GM23338 (cell line): ENCODE data around the gene MYO3B. TPM values are rescaled to one million over a fixed set of nuclear protein-coding genes. Genes with fewer than 3 reads are reported as not detected.
A peak's percentile ranks its signal among the peaks of the same experiment; 100 is the strongest.

ENCODE experiments used
- ATAC-seq: fragments of 200-7000 bp; cut with Tn5 transposase; 3 replicates; pipeline ENCODE4 v1.9.1; 2020
- DNase-seq: peaks from one replicate; pipeline ENCODE4 v3.0.0-alpha.2; 2015; ENCODE audit warnings: low spot score
- H2AFZ ChIP-seq: fragments of 200-600 bp; sonication (generic); 2 replicates; pipeline ENCODE4 v1.8.0; 2016; ENCODE audit warnings: antibody characterized with exemption, mild to moderate bottlenecking, moderate library complexity
- H3F3A ChIP-seq: fragments of 200-600 bp; sonication (generic); replicated peaks from 2 replicates; pipeline ENCODE4 v1.8.0; 2017; ENCODE audit warnings: antibody characterized with exemption, mixed run types, low read depth
- H3K27ac ChIP-seq: fragments of 200-600 bp; sonication (generic); 2 replicates; pipeline ENCODE4 v1.6.1; 2016; ENCODE audit warnings: low read depth
- H3K27me3 ChIP-seq: fragments of 200-600 bp; sonication (generic); 2 replicates; pipeline ENCODE4 v1.8.0; 2016; ENCODE audit warnings: mild to moderate bottlenecking, mixed run types, moderate library complexity; ENCODE audit not compliant: insufficient read depth
- H3K36me3 ChIP-seq: fragments of 200-600 bp; sonication (generic); 2 replicates; pipeline ENCODE4 v1.8.0; 2016; ENCODE audit warnings: mild to moderate bottlenecking; ENCODE audit not compliant: insufficient read depth
- H3K4me1 ChIP-seq: fragments of 200-600 bp; sonication (generic); 2 replicates; pipeline ENCODE4 v1.8.0; 2016; ENCODE audit warnings: mild to moderate bottlenecking, moderate library complexity; ENCODE audit not compliant: insufficient read depth
- H3K4me2 ChIP-seq: fragments of 200-600 bp; sonication (generic); 2 replicates; pipeline ENCODE4 v1.7.1; 2017; ENCODE audit warnings: mixed run types
- H3K4me3 ChIP-seq: fragments of 200-600 bp; sonication (generic); 2 replicates; pipeline ENCODE4 v1.6.1; 2016; ENCODE audit warnings: mixed run types
- H3K79me2 ChIP-seq: fragments of 200-600 bp; sonication (generic); replicated peaks from 2 replicates; pipeline ENCODE4 v1.8.0; 2017; ENCODE audit warnings: mild to moderate bottlenecking; ENCODE audit not compliant: insufficient read depth
- H3K9me2 ChIP-seq: fragments of 200-600 bp; sonication (generic); 2 replicates; pipeline ENCODE4 v1.8.0; 2017; ENCODE audit not compliant: insufficient read depth
- H4K20me1 ChIP-seq: fragments of 200-600 bp; sonication (generic); replicated peaks from 2 replicates; pipeline ENCODE4 v1.8.0; 2017; ENCODE audit warnings: mild to moderate bottlenecking; ENCODE audit not compliant: insufficient read depth
- H3K27ac Mint-ChIP-seq: 2 replicates; pipeline ENCODE4 v1.8.0; 2020; ENCODE audit warnings: inconsistent platforms, mild to moderate bottlenecking, moderate library complexity, mixed read lengths
- H3K27me3 Mint-ChIP-seq: 3 replicates; pipeline ENCODE4 v1.8.0; 2022; ENCODE audit warnings: low read depth, mild to moderate bottlenecking, moderate library complexity, mixed read lengths, inconsistent platforms; ENCODE audit not compliant: insufficient read depth, poor library complexity
- H3K36me3 Mint-ChIP-seq: 3 replicates; pipeline ENCODE4 v1.8.0; 2021; ENCODE audit warnings: low read depth, mild to moderate bottlenecking, inconsistent platforms, moderate library complexity, mixed read lengths
- H3K4me1 Mint-ChIP-seq: 3 replicates; pipeline ENCODE4 v1.8.0; 2020; ENCODE audit warnings: mild to moderate bottlenecking, inconsistent platforms, mixed read lengths
- H3K4me3 Mint-ChIP-seq: 3 replicates; pipeline ENCODE4 v1.8.0; 2021; ENCODE audit warnings: moderate library complexity, mild to moderate bottlenecking, inconsistent platforms, mixed read lengths
- H3K9me3 Mint-ChIP-seq: 3 replicates; pipeline ENCODE4 v1.8.0; 2020; ENCODE audit warnings: moderate library complexity, mild to moderate bottlenecking, inconsistent platforms, mixed read lengths
- CTCF ChIP-seq, 2 experiments: fragments of 200-600 bp in 1 of 2; sonication (generic) in 1 of 2; conservative IDR thresholded peaks; 2 replicates each; pipeline versions ENCODE4 v1.5.1 to v1.6.1; 2016 to 2017; ENCODE audit warnings: antibody characterized with exemption in 2 of 2, low read depth in 2 of 2, mild to moderate bottlenecking in 2 of 2, moderate library complexity in 1 of 2
- EZH2 ChIP-seq: fragments of 200-600 bp; sonication (generic); IDR thresholded peaks from one replicate; pipeline ENCODE4 v1.8.0; 2017; ENCODE audit warnings: antibody characterized with exemption, mild to moderate bottlenecking, low read depth; ENCODE audit not compliant: unreplicated experiment
- JUNB ChIP-seq: IDR thresholded peaks from one replicate; pipeline ENCODE4 v1.6.1; 2016; ENCODE audit warnings: antibody characterized with exemption; ENCODE audit not compliant: unreplicated experiment
- NANOG ChIP-seq: IDR thresholded peaks from 2 replicates; pipeline ENCODE4 v1.6.1; 2016; ENCODE audit warnings: antibody characterized with exemption, borderline replicate concordance
- ZNF114 ChIP-seq: fragments of 250-450 bp; sonication (Bioruptor Pico); IDR thresholded peaks from 2 replicates; pipeline ENCODE4 v1.5.0; 2020; ENCODE audit warnings: mild to moderate bottlenecking, moderate library complexity
- ZNF331 ChIP-seq: fragments of 250-450 bp; sonication (Bioruptor Pico); IDR thresholded peaks from 2 replicates; pipeline ENCODE4 v1.5.0; 2020; ENCODE audit warnings: low read depth, mild to moderate bottlenecking, moderate library complexity
- ZNF462 ChIP-seq: fragments of 250-450 bp; sonication (Bioruptor Pico); IDR thresholded peaks from 2 replicates; pipeline ENCODE4 v1.5.0; 2020; ENCODE audit warnings: mild to moderate bottlenecking, moderate library complexity
- polyA plus RNA-seq: library from polyadenylated mRNA; unstranded; fragments of >200 nt; fragmentation: Nextera tagmentation; extraction: Ambion mirVana; gene quantifications from 2 replicates; pipeline ENCODE4 v1.2.1, GENCODE V29; 2016
- total RNA-seq: library from RNA; depleted of rRNA; stranded (reverse); fragments of >200 nt; shearing (Covaris generic); gene quantifications from 2 replicates; pipeline ENCODE4 v1.2.3, GENCODE V29; 2014

Gene MYO3B
- total and polyA plus RNA-seq, 2 experiments from 2014 or later: 0.42 TPM; not detected in 1

GRCh38 chr2:170524828-170525565 is 347.1 kb downstream of the MYO3B start:
- no peak overlapping the region for H3K4me2 ChIP-seq
- no peak overlapping the region for H3K4me3 Mint-ChIP-seq
- ATAC-seq: no peak
- no peaks in the 10 kb centered on the region for H3K79me2 ChIP-seq
- H4K20me1 ChIP-seq: no peaks in the 10 kb centered on the region
- H3K27ac ChIP-seq: no peak overlapping the region
- TF ChIP-seq NANOG (no peak), ZNF462 (CRISPR knock-in tag) (no peak), CTCF (conservative IDR thresholded peaks at IDR 0.05; ENCODE audit: low read depth in 2 of 2) (no peak), JUNB (no peak), ZNF114 (CRISPR knock-in tag) (no peak), ZNF331 (CRISPR knock-in tag) (no peak), EZH2 (no peak)
- H3F3A ChIP-seq: no peaks in the 10 kb centered on the region
- H3K27ac Mint-ChIP-seq: no peak overlapping the region
- no peak overlapping the region for H3K4me3 ChIP-seq
- no peaks in the 10 kb centered on the region for H3K36me3 ChIP-seq
- H3K9me3 Mint-ChIP-seq: no peaks in the 10 kb centered on the region
- H3K27me3 ChIP-seq: no peaks in the 10 kb centered on the region
- H3K4me1 ChIP-seq: no peaks in the 10 kb centered on the region
- peaks cover 2% of the 10 kb centered on the region; the same call in 1 of the 2 replicates for H3K9me2 ChIP-seq
- DNase-seq: no peak
- peaks cover 2% of the 10 kb centered on the region for H3K4me1 Mint-ChIP-seq
- peak overlapping the region; percentile 29; the same call in 1 of the 2 replicates for H2AFZ ChIP-seq
- no peaks in the 10 kb centered on the region for H3K36me3 Mint-ChIP-seq
- no peaks in the 10 kb centered on the region for H3K27me3 Mint-ChIP-seq
